Fibroblast of lung (primary cell): ENCODE data around the gene SPRR2E. TPM values are rescaled to one million over a fixed set of nuclear protein-coding genes. Genes with fewer than 3 reads are reported as not detected.

Experiments
- DNase-seq, 2 donors: peaks; one replicate each; pipeline versions ENCODE4 v3.0.0 to v3.0.0-alpha.2; 2010; ENCODE audit warnings: low read depth in 2 of 2
- H2AFZ ChIP-seq: 2 replicates; pipeline ENCODE4 v1.5.1; 2012; ENCODE audit warnings: low read length, control low read depth, inconsistent platforms
- H3K27ac ChIP-seq: 2 replicates; pipeline ENCODE4 v1.5.1; 2011; ENCODE audit warnings: low read length, control low read depth; ENCODE audit not compliant: insufficient read depth
- H3K27me3 ChIP-seq: 2 replicates; pipeline ENCODE4 v1.5.1; 2011; ENCODE audit warnings: mild to moderate bottlenecking, low read length; ENCODE audit not compliant: control insufficient read depth, insufficient read depth
- H3K36me3 ChIP-seq: 2 replicates; pipeline ENCODE4 v1.5.1; 2011; ENCODE audit warnings: low read length; ENCODE audit not compliant: control insufficient read depth, insufficient read depth
- H3K4me1 ChIP-seq: 2 replicates; pipeline ENCODE4 v1.5.1; 2011; ENCODE audit warnings: low read length; ENCODE audit not compliant: control insufficient read depth, insufficient read depth; ENCODE audit errors: extremely low read depth
- H3K4me2 ChIP-seq: 2 replicates; pipeline ENCODE4 v1.5.1; 2011; ENCODE audit warnings: low read length, control low read depth; ENCODE audit not compliant: insufficient read depth; ENCODE audit errors: extremely low read depth
- H3K4me3 ChIP-seq, 4 experiments: fragments of 200-600 bp in 1 of 4; sonication (generic) in 1 of 4; replicated peaks in 1 of 4; 2 replicates each; pipeline ENCODE4 v1.5.1; 2011 to 2016; ENCODE audit warnings: low read length in 4 of 4, low read depth in 3 of 4, mild to moderate bottlenecking in 3 of 4, control low read depth in 2 of 4, inconsistent platforms in 1 of 4, mixed read lengths in 1 of 4; ENCODE audit not compliant: insufficient read depth in 1 of 4; ENCODE audit errors: control extremely low read depth in 1 of 4
- H3K79me2 ChIP-seq: 2 replicates; pipeline ENCODE4 v1.5.1; 2012; ENCODE audit warnings: mild to moderate bottlenecking, low read length, inconsistent platforms; ENCODE audit not compliant: control insufficient read depth, insufficient read depth
- H3K9ac ChIP-seq: 2 replicates; pipeline ENCODE4 v1.5.1; 2011; ENCODE audit warnings: mild to moderate bottlenecking, low read length, control low read depth; ENCODE audit not compliant: insufficient read depth
- H3K9me3 ChIP-seq: 2 replicates; pipeline ENCODE4 v1.5.1; 2012; ENCODE audit warnings: low read depth, low read length; ENCODE audit not compliant: control insufficient read depth, insufficient read depth
- H4K20me1 ChIP-seq: 2 replicates; pipeline ENCODE4 v1.5.1; 2011; ENCODE audit warnings: low read length; ENCODE audit not compliant: control insufficient read depth, insufficient read depth; ENCODE audit errors: extremely low read depth
- CTCF ChIP-seq, 2 donors: IDR thresholded peaks in 1 of 2; conservative IDR thresholded peaks in 1 of 2; 1 replicate in 1 of 2; 2 replicates in 1 of 2; pipeline ENCODE4 v1.5.1; 2011 to 2012; ENCODE audit warnings: low read length in 2 of 2, control low read depth in 1 of 2, inconsistent platforms in 1 of 2, low read depth in 1 of 2, mild to moderate bottlenecking in 1 of 2
- EZH2 ChIP-seq: IDR thresholded peaks from 2 replicates; pipeline ENCODE4 v1.5.1; 2012; ENCODE audit warnings: low read length, control low read depth, mild to moderate bottlenecking; ENCODE audit errors: missing control alignments
- polyA plus RNA-seq, 2 donors: library from polyadenylated mRNA; depleted of rRNA in 1 of 2; stranded (reverse) in 1 of 2; unstranded in 1 of 2; fragments of >200 nt; gene quantifications; 2 replicates each; pipeline ENCODE4 v1.2.1, GENCODE V29; 2011 to 2012; ENCODE audit warnings: missing spikeins in 1 of 2
- total RNA-seq: library from RNA; depleted of rRNA; stranded (reverse); fragments of >200 nt; gene quantifications from 2 replicates; pipeline ENCODE4 v1.2.1, GENCODE V29; 2014

Gene SPRR2E
- total and polyA plus RNA-seq, 2 donors (not counting 1 experiment from before 2014, with no cell fraction given), result not detected

GRCh38 chr1:153099461-153100045 lies 5.2 kb upstream of the SPRR2E start:
- H3K36me3 ChIP-seq, result no peaks in the 10 kb centered on the region
- no peaks in the 10 kb centered on the region for H3K27me3 ChIP-seq
- no peak for TF ChIP-seq CTCF (conservative IDR thresholded peaks at IDR 0.05 in 1 of 2, IDR thresholded peaks at IDR 0.05 in 1 of 2; ENCODE audit: low read depth in 1 of 2, low read length in 2 of 2)
- no peak for TF ChIP-seq EZH2
- H2AFZ ChIP-seq, result no peak overlapping the region
- no peaks in the 10 kb centered on the region for H4K20me1 ChIP-seq
- no peak overlapping the region for H3K4me2 ChIP-seq
- H3K9ac ChIP-seq, result no peak overlapping the region
- no peak overlapping the region for H3K27ac ChIP-seq
- H3K4me3 ChIP-seq, result no peak overlapping the region
- DNase-seq, result no peak
- H3K9me3 ChIP-seq, result no peaks in the 10 kb centered on the region
- no peaks in the 10 kb centered on the region for H3K4me1 ChIP-seq
- no peaks in the 10 kb centered on the region for H3K79me2 ChIP-seq

GRCh38 chr1:153095764-153096163 lies 1.4 kb upstream of the SPRR2E start:
- Histone ChIP-seq H3K27me3 (no peaks in the 10 kb centered on the region), H2AFZ (no peak overlapping the region), H4K20me1 (no peaks in the 10 kb centered on the region), H3K4me1 (no peaks in the 10 kb centered on the region), H3K9ac (no peak overlapping the region), H3K79me2 (no peaks in the 10 kb centered on the region), H3K36me3 (no peaks in the 10 kb centered on the region), H3K4me3 (no peak overlapping the region), H3K9me3 (no peaks in the 10 kb centered on the region), H3K27ac (no peak overlapping the region), H3K4me2 (no peak overlapping the region)
- TF ChIP-seq CTCF (conservative IDR thresholded peaks at IDR 0.05 in 1 of 2, IDR thresholded peaks at IDR 0.05 in 1 of 2; ENCODE audit: low read depth in 1 of 2, low read length in 2 of 2) (no peak), EZH2 (no peak)
- no peak for DNase-seq

GRCh38 chr1:153087652-153088051 lies 6.7 kb downstream of the SPRR2E start:
- DNase-seq, result no peak
- Histone ChIP-seq H3K27ac (no peak overlapping the region), H3K4me3 (no peak overlapping the region), H3K36me3 (no peaks in the 10 kb centered on the region), H3K9ac (no peak overlapping the region), H2AFZ (no peak overlapping the region), H3K27me3 (no peaks in the 10 kb centered on the region), H4K20me1 (no peaks in the 10 kb centered on the region), H3K9me3 (no peaks in the 10 kb centered on the region), H3K4me2 (no peak overlapping the region), H3K79me2 (no peaks in the 10 kb centered on the region), H3K4me1 (no peaks in the 10 kb centered on the region)
- TF ChIP-seq CTCF (conservative IDR thresholded peaks at IDR 0.05 in 1 of 2, IDR thresholded peaks at IDR 0.05 in 1 of 2; ENCODE audit: low read depth in 1 of 2, low read length in 2 of 2) (no peak), EZH2 (no peak)
